Gastrocnemius medialis (tissue), 4 donors: ENCODE data around the gene CERS3. TPM values are rescaled to one million over a fixed set of nuclear protein-coding genes. Genes with fewer than 3 reads are reported as not detected.

Source experiments
- ATAC-seq, 2 donors: fragments of 150-250 bp; one replicate each; pipeline ENCODE4 v1.9.1; 2016
- DNase-seq, 2 donors: peaks; one replicate each; pipeline ENCODE4 v3.0.0-alpha.2; 2019
- H3K27ac ChIP-seq, 4 donors: fragments of 200-600 bp; sonication (generic); 1 replicate in 1 of 4; 2 replicates in 3 of 4; pipeline ENCODE4 v1.5.1; 2016 to 2018; ENCODE audit warnings: mild to moderate bottlenecking in 2 of 4, moderate library complexity in 1 of 4
- H3K27me3 ChIP-seq, 3 donors: fragments of 200-600 bp; sonication (generic) in 2 of 3; 1 replicate in 1 of 3; 2 replicates in 2 of 3; pipeline versions ENCODE4 v1.5.1 to v1.6.0; 2016 to 2019; ENCODE audit warnings: mild to moderate bottlenecking in 1 of 3, moderate library complexity in 1 of 3
- H3K36me3 ChIP-seq, 2 donors: fragments of 200-600 bp; sonication (generic) in 1 of 2; one replicate each; pipeline ENCODE4 v1.5.1; 2017 to 2018
- H3K4me1 ChIP-seq, 2 donors: fragments of 200-600 bp; sonication (generic) in 1 of 2; one replicate each; pipeline ENCODE4 v1.5.1; 2016 to 2017; ENCODE audit warnings: mild to moderate bottlenecking in 2 of 2
- H3K4me3 ChIP-seq, 4 donors: fragments of 200-600 bp; sonication (generic) in 3 of 4; 1 replicate in 1 of 4; 2 replicates in 3 of 4; pipeline ENCODE4 v1.5.1; 2016 to 2019; ENCODE audit warnings: mild to moderate bottlenecking in 2 of 4
- H3K9me3 ChIP-seq, 3 donors: fragments of 200-600 bp; sonication (generic) in 2 of 3; 1 replicate in 1 of 3; 2 replicates in 2 of 3; pipeline ENCODE4 v1.5.1; 2016 to 2019
- POLR2A ChIP-seq, 2 donors: fragments of 450-650 bp; IDR thresholded peaks; one replicate each; pipeline ENCODE4 v1.6.1; 2017; ENCODE audit warnings: antibody characterized with exemption in 2 of 2, mild to moderate bottlenecking in 2 of 2, moderate library complexity in 2 of 2
- in situ Hi-C, 4 donors: fragments of 200-750 bp; cut with MboI; loops; one replicate each; pipeline versions ENCODE4 v1.15.0 to v1.8.0; 2017; ENCODE audit warnings: low sequenced_read_pairs in 4 of 4
- intact Hi-C: fragments of 100-400 bp; cut with DNase I; formaldehyde crosslinking; loops from one replicate; pipeline ENCODE4 v1.15.1; 2023; ENCODE audit warnings: low total_unique reads
- total RNA-seq, 4 donors: library from RNA; depleted of rRNA; stranded (reverse); fragments of >200 nt; gene quantifications; one replicate each; pipeline versions ENCODE4 v1.1.0 to v1.2.3, GENCODE V29; 2016
- TF ChIP-seq, protein P1 (sequence below), 5 experiments: fragments of 450-650 bp in 3 of 5; fragments of 200-600 bp in 2 of 5; sonication (generic) in 2 of 5; IDR thresholded peaks in 4 of 5; conservative IDR thresholded peaks in 1 of 5; 1 replicate in 4 of 5; 2 replicates in 1 of 5; pipeline ENCODE4 v1.5.1; 2016 to 2019; ENCODE audit warnings: antibody characterized with exemption in 5 of 5, mild to moderate bottlenecking in 3 of 5, moderate library complexity in 3 of 5

The CERS3 gene
- total RNA-seq, 4 donors from 2014 or later = 0.52 to 0.97 TPM; not detected in 2

DNA sequence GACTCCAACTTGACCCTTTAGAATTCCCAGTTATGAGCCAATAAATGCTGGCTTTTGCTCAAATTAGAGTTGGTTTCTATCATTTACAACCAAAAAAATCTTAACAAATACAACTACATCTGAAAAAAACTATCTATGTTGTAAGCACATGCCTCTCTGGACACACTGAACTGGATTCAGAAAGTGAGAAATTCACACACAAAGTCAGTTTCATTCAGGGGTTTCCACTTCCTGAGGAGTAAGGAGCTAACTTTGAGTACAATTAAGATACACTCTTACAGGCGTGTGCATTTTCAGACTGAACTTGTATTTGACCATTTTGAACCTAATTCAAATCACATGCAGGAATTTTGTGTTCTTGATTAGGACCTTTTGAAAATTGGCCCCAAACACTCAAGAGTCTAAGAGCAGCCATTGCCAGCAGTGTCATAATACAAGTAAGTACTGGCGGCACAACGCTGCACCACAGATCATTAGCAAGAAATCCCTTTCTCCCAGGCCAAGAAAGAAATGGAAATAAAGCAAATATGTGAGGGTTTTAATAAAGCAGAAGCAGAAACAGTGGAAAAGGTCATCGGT is 42.1 kb upstream of the CERS3 start:
- Histone ChIP-seq H3K4me1 (peaks cover 0 to 9% of the 10 kb centered on the region in 2 donors), H3K27me3 (no peaks in the 10 kb centered on the region), H3K4me3 (no peak overlapping the region), H3K36me3 (peaks cover 0 to 6% of the 10 kb centered on the region in 2 donors), H3K9me3 (no peaks in the 10 kb centered on the region), H3K27ac (no peak overlapping the region)
- in situ Hi-C loops (loop anchor here (5.0 to 25.0 kb wide), 4 partner anchors 134 to 659 kb away; no protein-coding TSS in a partner anchor), intact Hi-C loops (loop anchor here (5.0 to 10.0 kb wide), 2 partner anchors 139 to 646 kb away; no protein-coding TSS in a partner anchor)
- ATAC-seq (no peak), DNase-seq (no peak)
- TF ChIP-seq POLR2A (IDR thresholded peaks at IDR 0.05) = no peak
- TF ChIP-seq, protein P1, sequence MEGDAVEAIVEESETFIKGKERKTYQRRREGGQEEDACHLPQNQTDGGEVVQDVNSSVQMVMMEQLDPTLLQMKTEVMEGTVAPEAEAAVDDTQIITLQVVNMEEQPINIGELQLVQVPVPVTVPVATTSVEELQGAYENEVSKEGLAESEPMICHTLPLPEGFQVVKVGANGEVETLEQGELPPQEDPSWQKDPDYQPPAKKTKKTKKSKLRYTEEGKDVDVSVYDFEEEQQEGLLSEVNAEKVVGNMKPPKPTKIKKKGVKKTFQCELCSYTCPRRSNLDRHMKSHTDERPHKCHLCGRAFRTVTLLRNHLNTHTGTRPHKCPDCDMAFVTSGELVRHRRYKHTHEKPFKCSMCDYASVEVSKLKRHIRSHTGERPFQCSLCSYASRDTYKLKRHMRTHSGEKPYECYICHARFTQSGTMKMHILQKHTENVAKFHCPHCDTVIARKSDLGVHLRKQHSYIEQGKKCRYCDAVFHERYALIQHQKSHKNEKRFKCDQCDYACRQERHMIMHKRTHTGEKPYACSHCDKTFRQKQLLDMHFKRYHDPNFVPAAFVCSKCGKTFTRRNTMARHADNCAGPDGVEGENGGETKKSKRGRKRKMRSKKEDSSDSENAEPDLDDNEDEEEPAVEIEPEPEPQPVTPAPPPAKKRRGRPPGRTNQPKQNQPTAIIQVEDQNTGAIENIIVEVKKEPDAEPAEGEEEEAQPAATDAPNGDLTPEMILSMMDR (IDR thresholded peaks at IDR 0.05 in 4 of 5, conservative IDR thresholded peaks at IDR 0.05 in 1 of 5) = no peak

DNA sequence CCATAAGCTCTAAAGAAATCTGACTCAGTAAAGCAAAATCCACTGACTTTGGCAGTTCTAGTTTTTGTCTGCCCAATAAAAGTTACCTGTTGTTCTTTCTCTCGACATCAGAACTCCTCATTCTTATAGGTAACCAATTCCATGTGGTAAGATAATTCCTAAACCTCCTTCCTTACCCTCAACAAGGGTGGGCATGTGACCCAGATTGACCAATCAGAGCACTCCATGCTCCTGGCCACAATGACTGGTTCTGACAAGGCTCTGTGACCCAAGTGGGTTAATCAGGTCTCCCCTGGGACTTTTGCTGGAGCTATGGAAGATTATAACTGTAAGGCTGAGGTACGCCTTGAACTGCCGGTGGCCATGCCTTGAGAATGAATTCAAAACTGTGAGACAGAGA is 41.5 kb upstream of the CERS3 start:
- H3K4me3 ChIP-seq = no peak overlapping the region
- ATAC-seq (no peak), DNase-seq (no peak)
- no peaks in the 10 kb centered on the region for H3K9me3 ChIP-seq
- no peak for TF ChIP-seq POLR2A (IDR thresholded peaks at IDR 0.05)
- TF ChIP-seq, protein P1 (IDR thresholded peaks at IDR 0.05 in 4 of 5, conservative IDR thresholded peaks at IDR 0.05 in 1 of 5) = no peak
- in situ Hi-C loops = loop anchor here (5.0 to 25.0 kb wide), 4 partner anchors 133 to 658 kb away; no protein-coding TSS in a partner anchor
- no peak overlapping the region for H3K27ac ChIP-seq
- no peaks in the 10 kb centered on the region for H3K27me3 ChIP-seq
- H3K4me1 ChIP-seq = peaks cover 0 to 9% of the 10 kb centered on the region in 2 donors
- H3K36me3 ChIP-seq = peaks cover 0 to 6% of the 10 kb centered on the region in 2 donors
- intact Hi-C loops = loop anchor here (5.0 to 10.0 kb wide), 2 partner anchors 138 to 645 kb away; no protein-coding TSS in a partner anchor

GRCh38 chr15:100569391-100569790 is 40.6 kb upstream of the CERS3 start:
- DNase-seq (no peak), ATAC-seq (no peak)
- no peaks in the 10 kb centered on the region for H3K27me3 ChIP-seq
- intact Hi-C loops = no loop called here
- no peak overlapping the region for H3K4me3 ChIP-seq
- peaks cover 0 to 9% of the 10 kb centered on the region in 2 donors for H3K4me1 ChIP-seq
- H3K27ac ChIP-seq = no peak overlapping the region
- in situ Hi-C loops = loop anchor here (10.0 to 25.0 kb wide), 4 partner anchors 132 to 657 kb away; partner anchors contain the start of gene ADAMTS17 (in 1 of the 4)
- TF ChIP-seq, protein P1 (IDR thresholded peaks at IDR 0.05 in 4 of 5, conservative IDR thresholded peaks at IDR 0.05 in 1 of 5) = no peak
- no peak for TF ChIP-seq POLR2A (IDR thresholded peaks at IDR 0.05)
- H3K9me3 ChIP-seq = no peaks in the 10 kb centered on the region
- H3K36me3 ChIP-seq = peaks cover 0 to 6% of the 10 kb centered on the region in 2 donors

GRCh38 chr15:100566850-100567628 is 38.3 kb upstream of the CERS3 start:
- H3K4me1 ChIP-seq = peaks cover 0 to 4% of the 10 kb centered on the region in 2 donors
- H3K9me3 ChIP-seq = no peaks in the 10 kb centered on the region
- H3K27ac ChIP-seq = no peak overlapping the region
- ATAC-seq (no peak), DNase-seq (no peak)
- H3K4me3 ChIP-seq = no peak overlapping the region
- intact Hi-C loops = no loop called here
- H3K27me3 ChIP-seq = no peaks in the 10 kb centered on the region
- TF ChIP-seq, protein P1 (IDR thresholded peaks at IDR 0.05 in 4 of 5, conservative IDR thresholded peaks at IDR 0.05 in 1 of 5) = no peak
- in situ Hi-C loops = loop anchor here (10.0 to 25.0 kb wide), 4 partner anchors 130 to 655 kb away; partner anchors contain the start of gene ADAMTS17 (in 1 of the 4)
- peaks cover 0 to 6% of the 10 kb centered on the region in 2 donors for H3K36me3 ChIP-seq
